HepG2 (cell line): ENCODE data around the gene UBXN6. TPM values are rescaled to one million over a fixed set of nuclear protein-coding genes. Genes with fewer than 3 reads are reported as not detected.

ENCODE experiments used
- ATF3 ChIP-seq: sonication (generic); formaldehyde crosslinking; IDR thresholded peaks from 2 replicates; pipeline ENCODE4 v1.4.0; 2020; ENCODE audit warnings: missing genetic modification reagents
- ATM ChIP-seq: fragments of 450-650 bp; IDR thresholded peaks from 2 replicates; pipeline ENCODE4 v1.7.1; 2017; ENCODE audit warnings: mild to moderate bottlenecking, borderline replicate concordance
- CENPX ChIP-seq: sonication (generic); formaldehyde crosslinking; IDR thresholded peaks from 2 replicates; pipeline ENCODE4 v1.9.0; 2021; ENCODE audit warnings: mild to moderate bottlenecking, missing genetic modification reagents, moderate library complexity
- GFI1 ChIP-seq: sonication (generic); formaldehyde crosslinking; IDR thresholded peaks from 2 replicates; pipeline ENCODE4 v1.5.0; 2020; ENCODE audit warnings: missing genetic modification reagents, mild to moderate bottlenecking, borderline replicate concordance
- HCFC1 ChIP-seq: fragments of 150-350 bp; IDR thresholded peaks from 2 replicates; pipeline ENCODE4 v1.6.1; 2014; ENCODE audit warnings: low read depth, low read length
- HOXA3 ChIP-seq: sonication (generic); formaldehyde crosslinking; IDR thresholded peaks from 2 replicates; pipeline ENCODE4 v1.5.0; 2020; ENCODE audit warnings: missing genetic modification reagents
- IKZF4 ChIP-seq: sonication (generic); formaldehyde crosslinking; IDR thresholded peaks from 2 replicates; pipeline ENCODE4 v1.5.1; 2020; ENCODE audit warnings: borderline replicate concordance, mild to moderate bottlenecking, low read depth, missing genetic modification reagents; ENCODE audit errors: not compliant biosample characterization
- LBX2 ChIP-seq: sonication (generic); formaldehyde crosslinking; IDR thresholded peaks from 2 replicates; pipeline ENCODE4 v1.5.0; 2020; ENCODE audit warnings: missing genetic modification reagents, mild to moderate bottlenecking, borderline replicate concordance
- MAFK ChIP-seq, 2 experiments: IDR thresholded peaks in 1 of 2; conservative IDR thresholded peaks in 1 of 2; 2 replicates each; pipeline ENCODE4 v1.6.1; 2011; ENCODE audit warnings: improper control_type of control experiment in 2 of 2, low read length in 2 of 2
- NCOA1 ChIP-seq: sonication (generic); formaldehyde crosslinking; IDR thresholded peaks from 2 replicates; pipeline ENCODE4 v1.9.0; 2021; ENCODE audit warnings: missing genetic modification reagents
- NR1H2 ChIP-seq: sonication (generic); formaldehyde crosslinking; IDR thresholded peaks from 2 replicates; pipeline ENCODE4 v1.8.1; 2022; ENCODE audit warnings: low read depth, missing genetic modification reagents, borderline replicate concordance
- NR2F2 ChIP-seq: IDR thresholded peaks from 2 replicates; pipeline ENCODE4 v1.6.1; 2012; ENCODE audit warnings: low read depth, inconsistent platforms, borderline replicate concordance
- STAG1 ChIP-seq: sonication (generic); formaldehyde crosslinking; IDR thresholded peaks from 2 replicates; pipeline ENCODE4 v1.4.0; 2020; ENCODE audit warnings: missing genetic modification reagents
- TAF1 ChIP-seq: sonication (generic); formaldehyde crosslinking; IDR thresholded peaks from 2 replicates; pipeline ENCODE4 v1.4.0; 2020; ENCODE audit warnings: missing genetic modification reagents
- U2AF2 ChIP-seq: fragments of 200-400 bp; formaldehyde crosslinking; IDR thresholded peaks from 2 replicates; pipeline ENCODE4 v1.6.1; 2017; ENCODE audit warnings: low read depth, mild to moderate bottlenecking, low read length
- ZFP36L2 ChIP-seq: sonication (generic); formaldehyde crosslinking; IDR thresholded peaks from 2 replicates; pipeline ENCODE4 v1.4.0; 2020; ENCODE audit warnings: missing genetic modification reagents
- ZNF205 ChIP-seq: IDR thresholded peaks from 2 replicates; pipeline ENCODE4 v1.6.1; 2018; ENCODE audit warnings: missing biosample characterization, missing genetic modification reagents
- ZNF616 ChIP-seq: sonication (generic); formaldehyde crosslinking; IDR thresholded peaks from 2 replicates; pipeline ENCODE4 v1.5.0; 2020; ENCODE audit warnings: low read depth, mild to moderate bottlenecking, missing genetic modification reagents
- ZNF773 ChIP-seq: sonication (generic); formaldehyde crosslinking; IDR thresholded peaks from 2 replicates; pipeline ENCODE4 v1.4.0; 2020; ENCODE audit warnings: missing genetic modification reagents, borderline replicate concordance
- ZNF891 ChIP-seq: sonication (generic); formaldehyde crosslinking; IDR thresholded peaks from 2 replicates; pipeline ENCODE4 v1.5.0; 2020; ENCODE audit warnings: mild to moderate bottlenecking, missing genetic modification reagents
- polyA plus RNA-seq, 8 experiments: library from polyadenylated mRNA; depleted of rRNA in 3 of 8; stranded (reverse) in 7 of 8; unstranded in 1 of 8; fragments of >200 nt; fragmentation: Illumina TruSeq in 4 of 8; extraction: Trizol in 4 of 8; gene quantifications; 2 replicates each; pipeline versions ENCODE4 v1.2.1 to v1.2.3, GENCODE V29; 2011 to 2016; ENCODE audit warnings: low read depth in 4 of 8, missing spikeins in 1 of 8, mixed read lengths in 1 of 8; ENCODE audit not compliant: insufficient read depth in 1 of 8
- total RNA-seq, 5 experiments: library from RNA; depleted of rRNA; stranded (reverse); fragments of >200 nt; fragmentation: Illumina TruSeq; extraction: Trizol; gene quantifications; 2 replicates each; pipeline ENCODE4 v1.2.3, GENCODE V29; 2016; ENCODE audit warnings: low read depth in 1 of 5
- TF ChIP-seq, protein P1 (sequence below): sonication (generic); formaldehyde crosslinking; IDR thresholded peaks from 2 replicates; pipeline ENCODE4 v1.4.0; 2020; ENCODE audit warnings: missing genetic modification reagents, mild to moderate bottlenecking, borderline replicate concordance
- TF ChIP-seq, protein P2 (sequence below): sonication (generic); formaldehyde crosslinking; IDR thresholded peaks from 2 replicates; pipeline ENCODE4 v1.4.0; 2020; ENCODE audit warnings: missing genetic modification reagents, mild to moderate bottlenecking, borderline replicate concordance
- TF ChIP-seq, protein P3 (sequence below): sonication (generic); formaldehyde crosslinking; conservative IDR thresholded peaks from 2 replicates; pipeline ENCODE4 v1.5.0; 2020; ENCODE audit warnings: missing genetic modification reagents

UBXN6 gene
- total and polyA plus RNA-seq, 2 of the 13 experiments (the other 11 are each of a cell fraction or from before 2014, with no cell fraction given) = 34.9 to 35.5 TPM

DNA sequence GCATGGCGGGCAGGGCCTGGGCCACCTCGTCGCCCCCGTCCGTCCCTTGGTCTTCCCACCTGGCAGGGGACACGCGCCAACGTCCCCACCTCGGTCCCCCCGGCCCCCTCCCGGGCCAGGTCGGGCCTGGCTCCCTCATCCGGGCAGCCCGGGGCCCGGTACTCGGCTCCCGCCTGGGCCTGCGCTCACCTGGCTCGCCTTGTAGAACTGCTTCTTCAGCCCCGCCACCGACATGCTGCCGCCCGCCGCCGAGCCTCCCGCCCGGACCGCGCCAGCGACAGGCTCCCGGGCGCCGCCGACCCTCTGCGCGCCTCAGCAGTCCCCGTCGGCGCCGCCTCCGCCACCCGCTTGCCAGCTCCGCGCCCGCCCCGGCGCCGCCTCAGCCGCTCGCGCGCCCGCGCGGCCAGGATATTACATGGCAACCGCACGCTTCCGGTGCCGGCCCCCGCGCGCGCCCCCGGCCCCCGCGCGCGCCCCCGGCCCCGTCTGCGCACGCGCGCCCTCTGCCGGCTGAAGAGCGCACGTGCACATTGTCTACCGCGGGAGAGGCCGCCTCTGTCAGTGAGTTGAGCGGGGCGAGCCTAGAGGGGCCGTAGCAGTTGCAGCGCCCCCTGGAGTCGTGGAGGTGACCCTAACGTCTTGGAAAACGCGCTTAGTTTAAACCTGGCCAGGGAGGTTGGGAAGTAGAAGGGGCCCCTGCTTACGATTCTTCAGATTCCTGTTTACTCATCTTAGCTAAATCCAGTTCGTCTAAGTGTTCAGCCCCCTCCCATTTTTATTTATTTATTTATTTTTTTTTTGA, 57.3 kb downstream of the UBXN6 start, which contains the start of gene SH3GL1 (continued):
- peak; percentile 58 for TF ChIP-seq HCFC1
- TF ChIP-seq, protein P1, sequence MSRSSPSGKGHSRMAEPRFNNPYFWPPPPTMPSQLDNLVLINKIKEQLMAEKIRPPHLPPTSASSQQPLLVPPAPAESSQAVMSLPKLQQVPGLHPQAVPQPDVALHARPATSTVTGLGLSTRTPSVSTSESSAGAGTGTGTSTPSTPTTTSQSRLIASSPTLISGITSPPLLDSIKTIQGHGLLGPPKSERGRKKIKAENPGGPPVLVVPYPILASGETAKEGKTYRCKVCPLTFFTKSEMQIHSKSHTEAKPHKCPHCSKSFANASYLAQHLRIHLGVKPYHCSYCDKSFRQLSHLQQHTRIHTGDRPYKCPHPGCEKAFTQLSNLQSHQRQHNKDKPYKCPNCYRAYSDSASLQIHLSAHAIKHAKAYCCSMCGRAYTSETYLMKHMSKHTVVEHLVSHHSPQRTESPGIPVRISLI (CRISPR knock-in tag) = peak; percentile 45; the same call in 1 of the 2 replicates
- TF ChIP-seq CENPX (CRISPR knock-in tag) = no peak
- no peak for TF ChIP-seq NCOA1 (CRISPR knock-in tag)
- TF ChIP-seq, protein P2, sequence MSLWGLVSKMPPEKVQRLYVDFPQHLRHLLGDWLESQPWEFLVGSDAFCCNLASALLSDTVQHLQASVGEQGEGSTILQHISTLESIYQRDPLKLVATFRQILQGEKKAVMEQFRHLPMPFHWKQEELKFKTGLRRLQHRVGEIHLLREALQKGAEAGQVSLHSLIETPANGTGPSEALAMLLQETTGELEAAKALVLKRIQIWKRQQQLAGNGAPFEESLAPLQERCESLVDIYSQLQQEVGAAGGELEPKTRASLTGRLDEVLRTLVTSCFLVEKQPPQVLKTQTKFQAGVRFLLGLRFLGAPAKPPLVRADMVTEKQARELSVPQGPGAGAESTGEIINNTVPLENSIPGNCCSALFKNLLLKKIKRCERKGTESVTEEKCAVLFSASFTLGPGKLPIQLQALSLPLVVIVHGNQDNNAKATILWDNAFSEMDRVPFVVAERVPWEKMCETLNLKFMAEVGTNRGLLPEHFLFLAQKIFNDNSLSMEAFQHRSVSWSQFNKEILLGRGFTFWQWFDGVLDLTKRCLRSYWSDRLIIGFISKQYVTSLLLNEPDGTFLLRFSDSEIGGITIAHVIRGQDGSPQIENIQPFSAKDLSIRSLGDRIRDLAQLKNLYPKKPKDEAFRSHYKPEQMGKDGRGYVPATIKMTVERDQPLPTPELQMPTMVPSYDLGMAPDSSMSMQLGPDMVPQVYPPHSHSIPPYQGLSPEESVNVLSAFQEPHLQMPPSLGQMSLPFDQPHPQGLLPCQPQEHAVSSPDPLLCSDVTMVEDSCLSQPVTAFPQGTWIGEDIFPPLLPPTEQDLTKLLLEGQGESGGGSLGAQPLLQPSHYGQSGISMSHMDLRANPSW (CRISPR knock-in tag) = no peak
- TF ChIP-seq ZNF205 = no peak; the same call in 1 of the 2 replicates
- no peak for TF ChIP-seq NR2F2
- no peak for TF ChIP-seq ZNF616 (CRISPR knock-in tag)
- peak; percentile 61 for TF ChIP-seq STAG1 (CRISPR knock-in tag)
- TF ChIP-seq TAF1 = peak; percentile 46; the same call in 1 of the 2 replicates
- TF ChIP-seq IKZF4 (CRISPR knock-in tag) = no peak
- no peak for TF ChIP-seq U2AF2
- TF ChIP-seq ATM = no peak
- TF ChIP-seq ZNF773 = peak; percentile 12; the same call in 1 of the 2 replicates
- TF ChIP-seq ZNF891 (CRISPR knock-in tag) = no peak
- TF ChIP-seq HOXA3 (CRISPR knock-in tag) = peak; percentile 91
- no peak for TF ChIP-seq NR1H2 (CRISPR knock-in tag)
- TF ChIP-seq, protein P3, sequence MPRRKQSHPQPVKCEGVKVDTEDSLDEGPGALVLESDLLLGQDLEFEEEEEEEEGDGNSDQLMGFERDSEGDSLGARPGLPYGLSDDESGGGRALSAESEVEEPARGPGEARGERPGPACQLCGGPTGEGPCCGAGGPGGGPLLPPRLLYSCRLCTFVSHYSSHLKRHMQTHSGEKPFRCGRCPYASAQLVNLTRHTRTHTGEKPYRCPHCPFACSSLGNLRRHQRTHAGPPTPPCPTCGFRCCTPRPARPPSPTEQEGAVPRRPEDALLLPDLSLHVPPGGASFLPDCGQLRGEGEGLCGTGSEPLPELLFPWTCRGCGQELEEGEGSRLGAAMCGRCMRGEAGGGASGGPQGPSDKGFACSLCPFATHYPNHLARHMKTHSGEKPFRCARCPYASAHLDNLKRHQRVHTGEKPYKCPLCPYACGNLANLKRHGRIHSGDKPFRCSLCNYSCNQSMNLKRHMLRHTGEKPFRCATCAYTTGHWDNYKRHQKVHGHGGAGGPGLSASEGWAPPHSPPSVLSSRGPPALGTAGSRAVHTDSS (CRISPR knock-in tag) = no peak
- TF ChIP-seq ATF3 = no peak
- TF ChIP-seq MAFK (conservative IDR thresholded peaks at IDR 0.05 in 1 of 2, IDR thresholded peaks at IDR 0.05 in 1 of 2; ENCODE audit: low read length in 2 of 2) = no peak
- TF ChIP-seq LBX2 (CRISPR knock-in tag) = no peak; the same call in 1 of the 2 replicates
- no peak for TF ChIP-seq ZFP36L2 (CRISPR knock-in tag)
- TF ChIP-seq GFI1 (CRISPR knock-in tag) = 0 out of 2 replicates have a peak, but pooled peaks have one; percentile 3
